Liver (tissue), 9 donors: ENCODE data around the gene ABCC8. TPM values are rescaled to one million over a fixed set of nuclear protein-coding genes. Genes with fewer than 3 reads are reported as not detected.

Experiments used
- DNase-seq: peaks from one replicate; pipeline ENCODE4 v3.0.0-alpha.2; 2017; ENCODE audit warnings: low spot score
- H3K27ac ChIP-seq, 2 donors: one replicate each; pipeline ENCODE4 v1.7.0; 2013; ENCODE audit warnings: inconsistent platforms in 2 of 2, low read length in 2 of 2, control low read depth in 1 of 2, low read depth in 1 of 2, mild to moderate bottlenecking in 1 of 2
- H3K27me3 ChIP-seq, 4 donors: one replicate each; pipeline versions ENCODE4 v1.6.1 to v1.7.0; 2013; ENCODE audit warnings: low read length in 3 of 4, inconsistent platforms in 1 of 4, mild to moderate bottlenecking in 1 of 4, moderate library complexity in 1 of 4; ENCODE audit not compliant: control insufficient read depth in 4 of 4, insufficient read depth in 4 of 4
- H3K36me3 ChIP-seq, 4 donors: one replicate each; pipeline versions ENCODE4 v1.6.1 to v1.7.0; 2013; ENCODE audit warnings: low read length in 3 of 4, mild to moderate bottlenecking in 3 of 4, low read depth in 1 of 4, moderate library complexity in 1 of 4; ENCODE audit not compliant: control insufficient read depth in 4 of 4, insufficient read depth in 3 of 4
- H3K4me1 ChIP-seq, 4 donors: one replicate each; pipeline versions ENCODE4 v1.6.1 to v1.7.0; 2013; ENCODE audit warnings: low read length in 3 of 4, mild to moderate bottlenecking in 3 of 4, moderate library complexity in 1 of 4; ENCODE audit not compliant: control insufficient read depth in 4 of 4, insufficient read depth in 4 of 4
- H3K4me3 ChIP-seq, 3 donors: one replicate each; pipeline versions ENCODE4 v1.6.1 to v1.7.0; 2013; ENCODE audit warnings: low read length in 3 of 3, control low read depth in 1 of 3, low read depth in 1 of 3, mild to moderate bottlenecking in 1 of 3
- H3K9ac ChIP-seq, 2 donors: one replicate each; pipeline ENCODE4 v1.7.0; 2013; ENCODE audit warnings: low read length in 2 of 2, mild to moderate bottlenecking in 2 of 2, moderate library complexity in 2 of 2, control low read depth in 1 of 2, low read depth in 1 of 2
- H3K9me3 ChIP-seq, 4 donors: one replicate each; pipeline versions ENCODE4 v1.6.1 to v1.7.0; 2013; ENCODE audit warnings: low read length in 3 of 4; ENCODE audit not compliant: control insufficient read depth in 4 of 4
- EGR1 ChIP-seq, 2 donors: IDR thresholded peaks; 2 replicates each; pipeline ENCODE4 v1.6.1; 2016 to 2018; ENCODE audit warnings: antibody characterized with exemption in 2 of 2, low read depth in 2 of 2
- FOXA1 ChIP-seq: IDR thresholded peaks from 2 replicates; pipeline ENCODE4 v1.6.1; 2016; ENCODE audit warnings: antibody characterized with exemption
- FOXA2 ChIP-seq: IDR thresholded peaks from 2 replicates; pipeline ENCODE4 v1.6.1; 2016; ENCODE audit warnings: antibody characterized with exemption
- GABPA ChIP-seq, 2 donors: IDR thresholded peaks in 1 of 2; conservative IDR thresholded peaks in 1 of 2; 2 replicates each; pipeline ENCODE4 v1.6.1; 2016; ENCODE audit warnings: antibody characterized with exemption in 2 of 2, mild to moderate bottlenecking in 1 of 2, moderate library complexity in 1 of 2
- HNF4A ChIP-seq, 2 donors: conservative IDR thresholded peaks; 2 replicates each; pipeline ENCODE4 v1.6.1; 2016; ENCODE audit warnings: antibody characterized with exemption in 2 of 2, mild to moderate bottlenecking in 2 of 2
- HNF4G ChIP-seq: IDR thresholded peaks from 2 replicates; pipeline ENCODE4 v1.6.1; 2016; ENCODE audit warnings: antibody characterized with exemption
- JUND ChIP-seq, 2 donors: IDR thresholded peaks; 2 replicates each; pipeline ENCODE4 v1.6.1; 2016; ENCODE audit warnings: antibody characterized with exemption in 2 of 2
- NR2F2 ChIP-seq: IDR thresholded peaks from 2 replicates; pipeline ENCODE4 v1.6.1; 2016; ENCODE audit warnings: antibody characterized with exemption
- RAD21 ChIP-seq, 2 donors: IDR thresholded peaks; 2 replicates each; pipeline ENCODE4 v1.6.1; 2016; ENCODE audit warnings: antibody characterized with exemption in 2 of 2, mild to moderate bottlenecking in 2 of 2
- REST ChIP-seq: IDR thresholded peaks from 2 replicates; pipeline ENCODE4 v1.6.1; 2016; ENCODE audit warnings: antibody characterized with exemption, mild to moderate bottlenecking
- RXRA ChIP-seq, 2 donors: IDR thresholded peaks; 2 replicates each; pipeline ENCODE4 v1.6.1; 2017 to 2018; ENCODE audit warnings: antibody characterized with exemption in 2 of 2, mild to moderate bottlenecking in 1 of 2
- SP1 ChIP-seq: IDR thresholded peaks from 2 replicates; pipeline ENCODE4 v1.6.1; 2018; ENCODE audit warnings: antibody characterized with exemption, mild to moderate bottlenecking
- TAF1 ChIP-seq: conservative IDR thresholded peaks from 2 replicates; pipeline ENCODE4 v1.6.1; 2016; ENCODE audit warnings: antibody characterized with exemption, mild to moderate bottlenecking
- YY1 ChIP-seq: IDR thresholded peaks from 2 replicates; pipeline ENCODE4 v1.6.1; 2016; ENCODE audit warnings: antibody characterized with exemption, mild to moderate bottlenecking
- WGBS: extraction: QIAGEN DNeasy Blood & Tissue Kit; methylation state at CpG from one replicate; pipeline ENCODE4 v1.1.7; 2013; 5-methylcytosine and 5-hydroxymethylcytosine counted together
- polyA plus RNA-seq, 2 donors: library from polyadenylated mRNA; stranded (reverse) in 1 of 2; unstranded in 1 of 2; fragments of 200-250 nt in 1 of 2; fragments of >200 nt in 1 of 2; fragmentation: Nextera tagmentation in 1 of 2; extraction: Ambion mirVana in 1 of 2; gene quantifications; one replicate each; pipeline versions ENCODE4 v1.2.1 to v1.2.3, GENCODE V29; 2013 to 2015
- total RNA-seq, 2 donors: library from RNA; depleted of rRNA; stranded (reverse); fragments of >200 nt; gene quantifications; one replicate each; pipeline ENCODE4 v1.2.3, GENCODE V29; 2014
- TF ChIP-seq, protein P1 (sequence below): IDR thresholded peaks from 2 replicates; pipeline ENCODE4 v1.6.1; 2016; ENCODE audit warnings: antibody characterized with exemption
- TF ChIP-seq, protein P2 (sequence below): fragments of 150-350 bp; IDR thresholded peaks from 2 replicates; pipeline ENCODE4 v1.5.1; 2017; ENCODE audit warnings: improper control_type of control experiment, low read depth, low read length; ENCODE audit not compliant: missing input control
- TF ChIP-seq, protein P3 (sequence below): IDR thresholded peaks from 2 replicates; pipeline ENCODE4 v1.6.1; 2016; ENCODE audit warnings: antibody characterized with exemption
- TF ChIP-seq, protein P4 (sequence below): IDR thresholded peaks from 2 replicates; pipeline ENCODE4 v1.6.1; 2016; ENCODE audit warnings: antibody characterized with exemption
- donor health status: healthy.
- donor health status: healthy.
- donor health status: healthy.
- donor health status: healthy.
- donor health status: healthy.

ABCC8 gene
- total and polyA plus RNA-seq, 4 donors, result 0.16 to 0.25 TPM; not detected in 2

GRCh38 chr11:17449158-17449557 lies 27.5 kb downstream of the ABCC8 start:
- Histone ChIP-seq H3K36me3 (no peaks in the 10 kb centered on the region), H3K4me1 (no peaks in the 10 kb centered on the region), H3K4me3 (no peak overlapping the region), H3K27me3 (no peaks in the 10 kb centered on the region), H3K9ac (no peak overlapping the region), H3K27ac (no peak overlapping the region), H3K9me3 (no peaks in the 10 kb centered on the region)
- DNase-seq, result no peak
- TF ChIP-seq JUND (IDR thresholded peaks at IDR 0.05) (no peak), RXRA (IDR thresholded peaks at IDR 0.05) (no peak), HNF4A (conservative IDR thresholded peaks at IDR 0.05) (no peak), REST (no peak), FOXA1 (no peak), YY1 (no peak), EGR1 (IDR thresholded peaks at IDR 0.05; ENCODE audit: low read depth in 2 of 2) (no peak), FOXA2 (no peak), NR2F2 (no peak), HNF4G (no peak), GABPA (IDR thresholded peaks at IDR 0.05 in 1 of 2, conservative IDR thresholded peaks at IDR 0.05 in 1 of 2) (no peak), RAD21 (IDR thresholded peaks at IDR 0.05) (no peak), SP1 (no peak), TAF1 (no peak)
- TF ChIP-seq, protein P1, sequence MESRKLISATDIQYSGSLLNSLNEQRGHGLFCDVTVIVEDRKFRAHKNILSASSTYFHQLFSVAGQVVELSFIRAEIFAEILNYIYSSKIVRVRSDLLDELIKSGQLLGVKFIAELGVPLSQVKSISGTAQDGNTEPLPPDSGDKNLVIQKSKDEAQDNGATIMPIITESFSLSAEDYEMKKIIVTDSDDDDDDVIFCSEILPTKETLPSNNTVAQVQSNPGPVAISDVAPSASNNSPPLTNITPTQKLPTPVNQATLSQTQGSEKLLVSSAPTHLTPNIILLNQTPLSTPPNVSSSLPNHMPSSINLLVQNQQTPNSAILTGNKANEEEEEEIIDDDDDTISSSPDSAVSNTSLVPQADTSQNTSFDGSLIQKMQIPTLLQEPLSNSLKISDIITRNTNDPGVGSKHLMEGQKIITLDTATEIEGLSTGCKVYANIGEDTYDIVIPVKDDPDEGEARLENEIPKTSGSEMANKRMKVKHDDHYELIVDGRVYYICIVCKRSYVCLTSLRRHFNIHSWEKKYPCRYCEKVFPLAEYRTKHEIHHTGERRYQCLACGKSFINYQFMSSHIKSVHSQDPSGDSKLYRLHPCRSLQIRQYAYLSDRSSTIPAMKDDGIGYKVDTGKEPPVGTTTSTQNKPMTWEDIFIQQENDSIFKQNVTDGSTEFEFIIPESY, result no peak
- TF ChIP-seq, protein P2, sequence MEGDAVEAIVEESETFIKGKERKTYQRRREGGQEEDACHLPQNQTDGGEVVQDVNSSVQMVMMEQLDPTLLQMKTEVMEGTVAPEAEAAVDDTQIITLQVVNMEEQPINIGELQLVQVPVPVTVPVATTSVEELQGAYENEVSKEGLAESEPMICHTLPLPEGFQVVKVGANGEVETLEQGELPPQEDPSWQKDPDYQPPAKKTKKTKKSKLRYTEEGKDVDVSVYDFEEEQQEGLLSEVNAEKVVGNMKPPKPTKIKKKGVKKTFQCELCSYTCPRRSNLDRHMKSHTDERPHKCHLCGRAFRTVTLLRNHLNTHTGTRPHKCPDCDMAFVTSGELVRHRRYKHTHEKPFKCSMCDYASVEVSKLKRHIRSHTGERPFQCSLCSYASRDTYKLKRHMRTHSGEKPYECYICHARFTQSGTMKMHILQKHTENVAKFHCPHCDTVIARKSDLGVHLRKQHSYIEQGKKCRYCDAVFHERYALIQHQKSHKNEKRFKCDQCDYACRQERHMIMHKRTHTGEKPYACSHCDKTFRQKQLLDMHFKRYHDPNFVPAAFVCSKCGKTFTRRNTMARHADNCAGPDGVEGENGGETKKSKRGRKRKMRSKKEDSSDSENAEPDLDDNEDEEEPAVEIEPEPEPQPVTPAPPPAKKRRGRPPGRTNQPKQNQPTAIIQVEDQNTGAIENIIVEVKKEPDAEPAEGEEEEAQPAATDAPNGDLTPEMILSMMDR, result no peak
- TF ChIP-seq, protein P3, sequence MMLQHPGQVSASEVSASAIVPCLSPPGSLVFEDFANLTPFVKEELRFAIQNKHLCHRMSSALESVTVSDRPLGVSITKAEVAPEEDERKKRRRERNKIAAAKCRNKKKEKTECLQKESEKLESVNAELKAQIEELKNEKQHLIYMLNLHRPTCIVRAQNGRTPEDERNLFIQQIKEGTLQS, result no peak
- TF ChIP-seq, protein P4, sequence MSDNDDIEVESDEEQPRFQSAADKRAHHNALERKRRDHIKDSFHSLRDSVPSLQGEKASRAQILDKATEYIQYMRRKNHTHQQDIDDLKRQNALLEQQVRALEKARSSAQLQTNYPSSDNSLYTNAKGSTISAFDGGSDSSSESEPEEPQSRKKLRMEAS, result no peak
- WGBS, result 88% methylated on average over 8 of the region's 8 CpGs
